Measurements from ENCODE around the gene SLCO2B1. TPM values are rescaled to one million over a fixed set of nuclear protein-coding genes. Genes with fewer than 3 reads are reported as not detected.

Gene SLCO2B1
- total and polyA plus RNA-seq, 4 donors: 52.7 to 184 (median 135) TPM

GRCh38 chr11:75202195-75202594 is 51.3 kb downstream of the SLCO2B1 start:
- Histone ChIP-seq H3K4me1 (ENCODE audit: control insufficient read depth in 4 of 4, insufficient read depth in 4 of 4, low read length in 3 of 4) (peaks cover 12 to 54% (median 41%) of the 10 kb centered on the region in 4 donors), H3K27me3 (ENCODE audit: control insufficient read depth in 4 of 4, insufficient read depth in 4 of 4, low read length in 3 of 4) (no peaks in the 10 kb centered on the region), H3K36me3 (ENCODE audit: control insufficient read depth in 4 of 4, insufficient read depth in 3 of 4, low read depth in 1 of 4, low read length in 3 of 4) (peaks cover 7 to 34% (median 31%) of the 10 kb centered on the region in 4 donors), H3K4me3 (ENCODE audit: low read depth in 1 of 3, low read length in 3 of 3) (no peak overlapping the region), H3K27ac (ENCODE audit: low read depth in 1 of 2, low read length in 2 of 2) (no peak overlapping the region), H3K9me3 (ENCODE audit: control insufficient read depth in 4 of 4, low read length in 3 of 4) (no peaks in the 10 kb centered on the region), H3K9ac (ENCODE audit: low read depth in 1 of 2, low read length in 2 of 2) (no peak overlapping the region)
- WGBS: 86% methylated on average over 6 of the region's 6 CpGs
- TF ChIP-seq MAX (IDR thresholded peaks at IDR 0.05): no peak
- TF ChIP-seq GABPA (IDR thresholded peaks at IDR 0.05 in 1 of 2, conservative IDR thresholded peaks at IDR 0.05 in 1 of 2): no peak
- TF ChIP-seq TAF1 (conservative IDR thresholded peaks at IDR 0.05): no peak
- TF ChIP-seq EGR1 (IDR thresholded peaks at IDR 0.05; ENCODE audit: low read depth in 2 of 2): no peak
- no peak for TF ChIP-seq JUND (IDR thresholded peaks at IDR 0.05)
- TF ChIP-seq NR2F2 (IDR thresholded peaks at IDR 0.05): no peak
- TF ChIP-seq ZBTB33 (IDR thresholded peaks at IDR 0.05): no peak
- TF ChIP-seq HNF4G (IDR thresholded peaks at IDR 0.05): no peak
- TF ChIP-seq FOXA1 (IDR thresholded peaks at IDR 0.05): no peak
- no peak for TF ChIP-seq FOXA2 (IDR thresholded peaks at IDR 0.05)
- no peak for TF ChIP-seq RXRA (IDR thresholded peaks at IDR 0.05)
- TF ChIP-seq SP1 (IDR thresholded peaks at IDR 0.05): no peak
- no peak for TF ChIP-seq YY1 (IDR thresholded peaks at IDR 0.05)
- no peak for TF ChIP-seq HNF4A (conservative IDR thresholded peaks at IDR 0.05)
- TF ChIP-seq REST (IDR thresholded peaks at IDR 0.05): no peak
- no peak for TF ChIP-seq RAD21 (IDR thresholded peaks at IDR 0.05)
- no peak for TF ChIP-seq CTCF (IDR thresholded peaks at IDR 0.05; ENCODE audit: low read depth, low read length, missing input control)
- no peak for TF ChIP-seq ATF3 (IDR thresholded peaks at IDR 0.05)
- no peak for DNase-seq (ENCODE audit: low spot score)

Measured in liver (tissue), 9 donors.